Measurements from ENCODE around the gene VAC14.
"Not testable (repeated sequence)": the region's sequence is repeated elsewhere in the genome, so short reads cannot be mapped to it uniquely, and the experiment has no call there.

VAC14 gene

GRCh38 chr16:70678121-70678897 lies 122.6 kb downstream of the VAC14 start:
- no peak for TF ChIP-seq CTCF (IDR thresholded peaks at IDR 0.05; ENCODE audit: low read depth, low read length, missing control alignments)
- no peak overlapping the region for H3K4me3 ChIP-seq (ENCODE audit: low read depth, low read length)
- DNase-seq (ENCODE audit: low read depth), result no peak

- no peak overlapping the region for H3K4me3 ChIP-seq (ENCODE audit: low read depth, low read length)
- no peak for TF ChIP-seq CTCF (IDR thresholded peaks at IDR 0.05; ENCODE audit: low read depth, low read length, missing control alignments)
- DNase-seq (ENCODE audit: low read depth), result no peak
Measured at GRCh38 chr16:70677499-70678120, 123.3 kb downstream of the VAC14 start.

- no peak for TF ChIP-seq CTCF (IDR thresholded peaks at IDR 0.05; ENCODE audit: low read depth, low read length, missing control alignments)
- no peak overlapping the region for H3K4me3 ChIP-seq (ENCODE audit: low read depth, low read length)
- DNase-seq (ENCODE audit: low read depth), result no peak
Measured at GRCh38 chr16:70676675-70677498, 124.1 kb downstream of the VAC14 start.

GRCh38 chr16:70675851-70676513 lies 125.0 kb downstream of the VAC14 start:
- H3K4me3 ChIP-seq (ENCODE audit: low read depth, low read length), result no peak overlapping the region
- TF ChIP-seq CTCF (IDR thresholded peaks at IDR 0.05; ENCODE audit: low read depth, low read length, missing control alignments), result no peak

GRCh38 chr16:70674221-70675014 lies 126.5 kb downstream of the VAC14 start:
- no peak overlapping the region for H3K4me3 ChIP-seq (ENCODE audit: low read depth, low read length)
- no peak for TF ChIP-seq CTCF (IDR thresholded peaks at IDR 0.05; ENCODE audit: low read depth, low read length, missing control alignments)
- DNase-seq (ENCODE audit: low read depth), result no peak

More at GRCh38 chr16:70675851-70676513, 125.0 kb downstream of the VAC14 start:
- no peak for DNase-seq (ENCODE audit: low read depth)

- not testable (repeated sequence) for DNase-seq (ENCODE audit: low read depth); H3K4me3 ChIP-seq (ENCODE audit: low read depth, low read length)
Measured at GRCh38 chr16:70670938-70671337, 130.0 kb downstream of the VAC14 start.
